Suprapubic skin (tissue), 4 donors: ENCODE measurements around the gene ATP2C2. TPM values are rescaled to one million over a fixed set of nuclear protein-coding genes. Genes with fewer than 3 reads are reported as not detected.

Source experiments
- DNase-seq, 2 donors: peaks; one replicate each; pipeline ENCODE4 v3.0.0-alpha.2; 2019; ENCODE audit warnings: low spot score in 2 of 2
- H3K27ac ChIP-seq: fragments of 200-600 bp; sonication (generic); one replicate; pipeline ENCODE4 v1.5.1; 2019
- H3K27me3 ChIP-seq: fragments of 200-600 bp; sonication (generic); one replicate; pipeline ENCODE4 v1.5.1; 2019
- H3K36me3 ChIP-seq: fragments of 200-600 bp; sonication (generic); one replicate; pipeline ENCODE4 v1.5.1; 2019
- H3K4me1 ChIP-seq: fragments of 200-600 bp; sonication (generic); one replicate; pipeline ENCODE4 v1.5.1; 2019
- H3K4me3 ChIP-seq: fragments of 200-600 bp; sonication (generic); one replicate; pipeline ENCODE4 v1.5.1; 2019; ENCODE audit warnings: mild to moderate bottlenecking
- H3K9me3 ChIP-seq: fragments of 200-600 bp; sonication (generic); one replicate; pipeline ENCODE4 v1.5.1; 2019
- EP300 ChIP-seq: sonication (generic); formaldehyde crosslinking; IDR thresholded peaks from one replicate; pipeline ENCODE4 v1.6.1; 2017; ENCODE audit warnings: antibody characterized with exemption
- POLR2A ChIP-seq, 2 donors: fragments of 450-650 bp; IDR thresholded peaks; one replicate each; pipeline ENCODE4 v1.6.1; 2017; ENCODE audit warnings: antibody characterized with exemption in 2 of 2, mild to moderate bottlenecking in 2 of 2, moderate library complexity in 2 of 2
- POLR2AphosphoS5 ChIP-seq, 3 donors: sonication (generic); formaldehyde crosslinking; IDR thresholded peaks; one replicate each; pipeline ENCODE4 v1.6.1; 2017; ENCODE audit warnings: antibody characterized with exemption in 3 of 3
- WGBS: methylation state at CpG from one replicate; pipeline ENCODE4 v1.1.5; 2018; 5-methylcytosine and 5-hydroxymethylcytosine counted together
- total RNA-seq, 4 donors: library from RNA; depleted of rRNA; stranded (reverse); fragments of >200 nt; gene quantifications; one replicate each; pipeline ENCODE4 v1.1.0, GENCODE V29; 2016
- TF ChIP-seq, protein P1 (sequence below), 2 donors: fragments of 200-600 bp in 1 of 2; fragments of 450-650 bp in 1 of 2; sonication (generic) in 1 of 2; IDR thresholded peaks; one replicate each; pipeline ENCODE4 v1.5.1; 2016 to 2019; ENCODE audit warnings: antibody characterized with exemption in 2 of 2, mild to moderate bottlenecking in 1 of 2, moderate library complexity in 1 of 2

The ATP2C2 gene
- total RNA-seq, 4 donors from 2014 or later, result 28.0 to 85.6 (median 40.3) TPM

DNA sequence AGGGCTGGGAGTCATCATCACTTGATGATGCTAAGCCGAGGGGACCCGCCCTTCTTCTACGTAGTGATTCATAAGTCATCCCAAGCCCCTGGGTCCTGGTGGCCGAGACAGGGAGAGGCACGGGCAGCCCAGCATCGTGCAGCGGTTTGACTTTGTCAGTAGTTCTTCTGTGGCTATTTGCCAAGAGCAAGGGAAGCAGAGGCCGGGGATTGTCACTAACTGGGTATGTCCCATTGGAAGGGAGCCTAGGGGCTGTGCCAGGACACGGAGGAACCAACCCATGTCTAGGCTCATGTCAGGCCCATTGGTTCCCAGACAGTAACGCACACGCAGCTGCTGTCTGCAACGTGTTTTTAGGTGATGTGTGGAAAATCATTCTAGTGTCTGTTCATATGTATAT lies 58.5 kb downstream of the ATP2C2 start:
- TF ChIP-seq, protein P1, sequence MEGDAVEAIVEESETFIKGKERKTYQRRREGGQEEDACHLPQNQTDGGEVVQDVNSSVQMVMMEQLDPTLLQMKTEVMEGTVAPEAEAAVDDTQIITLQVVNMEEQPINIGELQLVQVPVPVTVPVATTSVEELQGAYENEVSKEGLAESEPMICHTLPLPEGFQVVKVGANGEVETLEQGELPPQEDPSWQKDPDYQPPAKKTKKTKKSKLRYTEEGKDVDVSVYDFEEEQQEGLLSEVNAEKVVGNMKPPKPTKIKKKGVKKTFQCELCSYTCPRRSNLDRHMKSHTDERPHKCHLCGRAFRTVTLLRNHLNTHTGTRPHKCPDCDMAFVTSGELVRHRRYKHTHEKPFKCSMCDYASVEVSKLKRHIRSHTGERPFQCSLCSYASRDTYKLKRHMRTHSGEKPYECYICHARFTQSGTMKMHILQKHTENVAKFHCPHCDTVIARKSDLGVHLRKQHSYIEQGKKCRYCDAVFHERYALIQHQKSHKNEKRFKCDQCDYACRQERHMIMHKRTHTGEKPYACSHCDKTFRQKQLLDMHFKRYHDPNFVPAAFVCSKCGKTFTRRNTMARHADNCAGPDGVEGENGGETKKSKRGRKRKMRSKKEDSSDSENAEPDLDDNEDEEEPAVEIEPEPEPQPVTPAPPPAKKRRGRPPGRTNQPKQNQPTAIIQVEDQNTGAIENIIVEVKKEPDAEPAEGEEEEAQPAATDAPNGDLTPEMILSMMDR (IDR thresholded peaks at IDR 0.05), result no peak
- no peak for TF ChIP-seq EP300
- TF ChIP-seq POLR2AphosphoS5 (IDR thresholded peaks at IDR 0.05), result no peak
- no peak for TF ChIP-seq POLR2A (IDR thresholded peaks at IDR 0.05)
- Histone ChIP-seq H3K9me3 (no peaks in the 10 kb centered on the region), H3K4me1 (no peaks in the 10 kb centered on the region), H3K27ac (no peak overlapping the region), H3K4me3 (no peak overlapping the region), H3K36me3 (no peaks in the 10 kb centered on the region), H3K27me3 (peaks cover 11% of the 10 kb centered on the region)
- no peak for DNase-seq
- 85% methylated on average over 6 of the region's 12 CpGs for WGBS

GRCh38 chr16:84427553-84427952 lies 59.2 kb downstream of the ATP2C2 start:
- DNase-seq, result no peak
- Histone ChIP-seq H3K27me3 (peaks cover 11% of the 10 kb centered on the region), H3K27ac (no peak overlapping the region), H3K9me3 (no peaks in the 10 kb centered on the region), H3K36me3 (no peaks in the 10 kb centered on the region), H3K4me3 (no peak overlapping the region), H3K4me1 (no peaks in the 10 kb centered on the region)
- WGBS, result 82% methylated on average over 8 of the region's 8 CpGs
- TF ChIP-seq POLR2AphosphoS5 (IDR thresholded peaks at IDR 0.05), result no peak
- TF ChIP-seq, protein P1 (IDR thresholded peaks at IDR 0.05), result no peak
- no peak for TF ChIP-seq EP300
- TF ChIP-seq POLR2A (IDR thresholded peaks at IDR 0.05), result no peak

GRCh38 chr16:84430860-84431259 lies 62.5 kb downstream of the ATP2C2 start:
- no peak overlapping the region for H3K27ac ChIP-seq
- TF ChIP-seq POLR2A (IDR thresholded peaks at IDR 0.05) (no peak), POLR2AphosphoS5 (IDR thresholded peaks at IDR 0.05) (no peak), EP300 (no peak)
- TF ChIP-seq, protein P1 (IDR thresholded peaks at IDR 0.05), result no peak
- H3K4me3 ChIP-seq, result no peak overlapping the region
- DNase-seq, result no peak
- WGBS, result 85% methylated on average over 4 of the region's 4 CpGs
- H3K9me3 ChIP-seq, result no peaks in the 10 kb centered on the region
- H3K36me3 ChIP-seq, result no peaks in the 10 kb centered on the region
- no peaks in the 10 kb centered on the region for H3K4me1 ChIP-seq
- H3K27me3 ChIP-seq, result peaks cover 6% of the 10 kb centered on the region

DNA sequence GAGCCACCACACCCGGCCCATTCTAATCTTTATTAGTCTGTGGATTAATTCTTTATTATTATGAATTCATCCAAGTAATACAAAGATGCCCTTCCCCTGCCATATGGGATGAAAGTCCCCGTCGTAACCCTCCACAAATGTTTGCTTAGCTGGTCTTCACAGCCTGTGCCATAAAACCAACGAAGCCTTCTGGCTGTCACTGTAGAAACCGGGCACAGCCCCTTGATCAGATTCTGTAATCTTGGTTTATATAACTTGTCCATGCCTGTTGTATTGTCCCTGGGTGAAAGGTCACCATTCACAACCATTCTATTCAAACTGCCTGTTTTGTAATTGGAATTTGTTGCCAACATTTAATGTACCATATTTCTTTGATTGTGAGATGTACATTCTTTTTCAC lies 66.5 kb downstream of the ATP2C2 start:
- TF ChIP-seq POLR2A (IDR thresholded peaks at IDR 0.05) (no peak), POLR2AphosphoS5 (IDR thresholded peaks at IDR 0.05) (no peak), EP300 (no peak)
- TF ChIP-seq, protein P1 (IDR thresholded peaks at IDR 0.05), result no peak
- 60% methylated on average over 5 of the region's 5 CpGs for WGBS

DNA sequence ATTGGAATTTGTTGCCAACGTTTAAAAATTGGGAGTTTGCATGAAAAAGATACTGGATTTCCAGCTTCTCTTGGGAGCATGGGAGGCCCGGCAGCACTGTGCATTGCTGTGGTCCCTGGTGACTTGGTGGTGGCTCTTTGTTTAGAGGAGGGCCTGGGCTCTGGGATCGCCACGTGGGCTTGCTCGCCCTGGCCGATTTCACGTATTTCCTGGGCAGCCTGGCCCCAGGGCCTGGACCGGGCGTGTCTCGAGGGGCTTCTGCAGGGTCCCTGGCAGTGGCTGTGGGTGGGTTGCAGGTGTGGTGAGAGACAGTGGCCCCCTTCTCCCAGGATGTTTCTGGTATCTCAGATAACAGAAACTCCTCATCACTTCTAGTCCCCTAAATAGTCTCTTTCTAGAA lies 67.9 kb downstream of the ATP2C2 start:
- TF ChIP-seq POLR2A (IDR thresholded peaks at IDR 0.05), result no peak
- no peak for TF ChIP-seq POLR2AphosphoS5 (IDR thresholded peaks at IDR 0.05)
- TF ChIP-seq EP300, result no peak
- TF ChIP-seq, protein P1 (IDR thresholded peaks at IDR 0.05), result no peak
- no peaks in the 10 kb centered on the region for H3K36me3 ChIP-seq
- no peaks in the 10 kb centered on the region for H3K27me3 ChIP-seq
- no peaks in the 10 kb centered on the region for H3K9me3 ChIP-seq
- H3K27ac ChIP-seq, result no peak overlapping the region
- DNase-seq, result no peak
- no peaks in the 10 kb centered on the region for H3K4me1 ChIP-seq
- H3K4me3 ChIP-seq, result no peak overlapping the region
- 81% methylated on average over 2 of the region's 10 CpGs for WGBS

More for the DNA sequence above, 66.5 kb downstream of the ATP2C2 start:
- no peaks in the 10 kb centered on the region for H3K9me3 ChIP-seq
- H3K27me3 ChIP-seq, result no peaks in the 10 kb centered on the region
- H3K4me1 ChIP-seq, result no peaks in the 10 kb centered on the region
- no peaks in the 10 kb centered on the region for H3K36me3 ChIP-seq
- no peak for DNase-seq
- no peak overlapping the region for H3K27ac ChIP-seq
- H3K4me3 ChIP-seq, result no peak overlapping the region
